Mucosa of rectum (tissue), 2 donors: Measurements from ENCODE around the gene CPE.

Source experiments
- H3K27ac ChIP-seq, 2 donors: one replicate each; pipeline ENCODE4 v1.7.0; 2013; ENCODE audit warnings: inconsistent platforms in 2 of 2, low read depth in 2 of 2, low read length in 2 of 2
- H3K27me3 ChIP-seq, 2 donors: one replicate each; pipeline ENCODE4 v1.7.0; 2013; ENCODE audit warnings: low read length in 2 of 2; ENCODE audit not compliant: control insufficient read depth in 2 of 2, insufficient read depth in 2 of 2
- H3K36me3 ChIP-seq, 2 donors: one replicate each; pipeline ENCODE4 v1.7.0; 2013; ENCODE audit warnings: low read length in 2 of 2; ENCODE audit not compliant: control insufficient read depth in 2 of 2, insufficient read depth in 2 of 2
- H3K4me1 ChIP-seq, 2 donors: one replicate each; pipeline ENCODE4 v1.7.0; 2013; ENCODE audit warnings: low read length in 2 of 2, mild to moderate bottlenecking in 1 of 2; ENCODE audit not compliant: control insufficient read depth in 2 of 2, insufficient read depth in 2 of 2
- H3K4me3 ChIP-seq, 2 donors: one replicate each; pipeline ENCODE4 v1.7.0; 2013; ENCODE audit warnings: low read length in 2 of 2
- H3K9ac ChIP-seq, 2 donors: one replicate each; pipeline ENCODE4 v1.7.0; 2013; ENCODE audit warnings: low read length in 2 of 2, low read depth in 1 of 2, mild to moderate bottlenecking in 1 of 2
- H3K9me3 ChIP-seq, 2 donors: one replicate each; pipeline ENCODE4 v1.7.0; 2013; ENCODE audit warnings: low read length in 2 of 2; ENCODE audit not compliant: control insufficient read depth in 2 of 2
- donor health status: healthy.
- donor health status: Normal muscosa, but diverticular disease.

CPE gene

GRCh38 chr4:165364452-165365080 lies 14.2 kb upstream of the CPE start:
- Histone ChIP-seq H3K9ac (peak overlapping the region; percentile 5 to 37), H3K36me3 (no peaks in the 10 kb centered on the region), H3K4me1 (peaks cover 5 to 14% of the 10 kb centered on the region in 2 donors), H3K27ac (peak overlapping the region; percentile 72 to 74), H3K27me3 (no peaks in the 10 kb centered on the region), H3K9me3 (no peaks in the 10 kb centered on the region), H3K4me3 (peak overlapping the region in 1 of 2 donors; percentile 14)

- no peaks in the 10 kb centered on the region for H3K9me3 ChIP-seq
- no peak overlapping the region for H3K4me3 ChIP-seq
- no peak overlapping the region for H3K27ac ChIP-seq
- H3K27me3 ChIP-seq: no peaks in the 10 kb centered on the region
- H3K4me1 ChIP-seq: peaks cover 5 to 14% of the 10 kb centered on the region in 2 donors
- no peaks in the 10 kb centered on the region for H3K36me3 ChIP-seq
- no peak overlapping the region for H3K9ac ChIP-seq
Measured at GRCh38 chr4:165367040-165367439, 11.8 kb upstream of the CPE start.

- H3K4me1 ChIP-seq: peaks cover 5 to 14% of the 10 kb centered on the region in 2 donors
- H3K9me3 ChIP-seq: no peaks in the 10 kb centered on the region
- no peaks in the 10 kb centered on the region for H3K27me3 ChIP-seq
- no peak overlapping the region for H3K27ac ChIP-seq
- H3K36me3 ChIP-seq: no peaks in the 10 kb centered on the region
- no peak overlapping the region for H3K9ac ChIP-seq
- no peak overlapping the region for H3K4me3 ChIP-seq
Measured at GRCh38 chr4:165368114-165368513, 10.7 kb upstream of the CPE start.

GRCh38 chr4:165368567-165368966 lies 10.2 kb upstream of the CPE start:
- peaks cover 5 to 14% of the 10 kb centered on the region in 2 donors for H3K4me1 ChIP-seq
- H3K27me3 ChIP-seq: no peaks in the 10 kb centered on the region
- no peaks in the 10 kb centered on the region for H3K9me3 ChIP-seq
- H3K27ac ChIP-seq: no peak overlapping the region
- H3K9ac ChIP-seq: no peak overlapping the region
- H3K4me3 ChIP-seq: no peak overlapping the region
- no peaks in the 10 kb centered on the region for H3K36me3 ChIP-seq

GRCh38 chr4:165369522-165369921 lies 9.3 kb upstream of the CPE start:
- Histone ChIP-seq H3K9ac (no peak overlapping the region), H3K36me3 (no peaks in the 10 kb centered on the region), H3K4me1 (peaks cover 5 to 9% of the 10 kb centered on the region in 2 donors), H3K27me3 (no peaks in the 10 kb centered on the region), H3K27ac (no peak overlapping the region), H3K9me3 (no peaks in the 10 kb centered on the region), H3K4me3 (no peak overlapping the region)

GRCh38 chr4:165370530-165370929 lies 8.3 kb upstream of the CPE start:
- Histone ChIP-seq H3K4me3 (no peak overlapping the region), H3K27ac (no peak overlapping the region), H3K36me3 (no peaks in the 10 kb centered on the region), H3K9me3 (peaks cover 0 to 2% of the 10 kb centered on the region in 2 donors), H3K27me3 (no peaks in the 10 kb centered on the region), H3K4me1 (peaks cover 0 to under 1% of the 10 kb centered on the region in 2 donors), H3K9ac (no peak overlapping the region)

- Histone ChIP-seq H3K4me1 (no peaks in the 10 kb centered on the region), H3K27me3 (peaks cover 0 to 3% of the 10 kb centered on the region in 2 donors), H3K27ac (no peak overlapping the region), H3K4me3 (no peak overlapping the region), H3K36me3 (no peaks in the 10 kb centered on the region), H3K9me3 (peaks cover 0 to 2% of the 10 kb centered on the region in 2 donors), H3K9ac (no peak overlapping the region)
Measured at GRCh38 chr4:165375465-165375864, 3.3 kb upstream of the CPE start.

- H3K27ac ChIP-seq: no peak overlapping the region
- H3K9ac ChIP-seq: peak overlapping the region; percentile 41 to 60
- H3K4me1 ChIP-seq: no peaks in the 10 kb centered on the region
Measured at GRCh38 chr4:165378398-165378744, 437 bp upstream of the CPE start.

GRCh38 chr4:165379678-165380064 lies 863 bp downstream of the CPE start:
- Histone ChIP-seq H3K4me3 (peak overlapping the region; percentile 26 to 63), H3K9ac (no peak overlapping the region), H3K27ac (peak overlapping the region in 1 of 2 donors; percentile 17), H3K9me3 (peaks cover 0 to 2% of the 10 kb centered on the region in 2 donors), H3K36me3 (no peaks in the 10 kb centered on the region), H3K27me3 (peaks cover 0 to 3% of the 10 kb centered on the region in 2 donors), H3K4me1 (no peaks in the 10 kb centered on the region)

More at GRCh38 chr4:165378398-165378744, 437 bp upstream of the CPE start:
- Histone ChIP-seq H3K4me3 (peak overlapping the region; percentile 63 to 71), H3K36me3 (no peaks in the 10 kb centered on the region), H3K27me3 (peaks cover 0 to 3% of the 10 kb centered on the region in 2 donors), H3K9me3 (peaks cover 0 to 2% of the 10 kb centered on the region in 2 donors)

- H3K9me3 ChIP-seq: no peaks in the 10 kb centered on the region
- peaks cover 0 to 3% of the 10 kb centered on the region in 2 donors for H3K27me3 ChIP-seq
- no peaks in the 10 kb centered on the region for H3K36me3 ChIP-seq
- H3K4me1 ChIP-seq: no peaks in the 10 kb centered on the region
- no peak overlapping the region for H3K4me3 ChIP-seq
- H3K9ac ChIP-seq: no peak overlapping the region
- H3K27ac ChIP-seq: no peak overlapping the region
Measured at GRCh38 chr4:165380805-165381204, 2.0 kb downstream of the CPE start.
